WI38 (cell line): ENCODE measurements around the gene TEX51.

Experiments
- H3K4me3 ChIP-seq: 2 replicates; pipeline ENCODE4 v1.5.1; 2011; ENCODE audit warnings: low read depth, mild to moderate bottlenecking, control low read depth, low read length
- CTCF ChIP-seq: IDR thresholded peaks from 2 replicates; pipeline ENCODE4 v1.5.1; 2012; ENCODE audit warnings: low read depth, mild to moderate bottlenecking, control low read depth, low read length

The TEX51 gene

GRCh38 chr2:126882181-126882580 is 16.5 kb upstream of the TEX51 start:
- TF ChIP-seq CTCF = no peak

DNA sequence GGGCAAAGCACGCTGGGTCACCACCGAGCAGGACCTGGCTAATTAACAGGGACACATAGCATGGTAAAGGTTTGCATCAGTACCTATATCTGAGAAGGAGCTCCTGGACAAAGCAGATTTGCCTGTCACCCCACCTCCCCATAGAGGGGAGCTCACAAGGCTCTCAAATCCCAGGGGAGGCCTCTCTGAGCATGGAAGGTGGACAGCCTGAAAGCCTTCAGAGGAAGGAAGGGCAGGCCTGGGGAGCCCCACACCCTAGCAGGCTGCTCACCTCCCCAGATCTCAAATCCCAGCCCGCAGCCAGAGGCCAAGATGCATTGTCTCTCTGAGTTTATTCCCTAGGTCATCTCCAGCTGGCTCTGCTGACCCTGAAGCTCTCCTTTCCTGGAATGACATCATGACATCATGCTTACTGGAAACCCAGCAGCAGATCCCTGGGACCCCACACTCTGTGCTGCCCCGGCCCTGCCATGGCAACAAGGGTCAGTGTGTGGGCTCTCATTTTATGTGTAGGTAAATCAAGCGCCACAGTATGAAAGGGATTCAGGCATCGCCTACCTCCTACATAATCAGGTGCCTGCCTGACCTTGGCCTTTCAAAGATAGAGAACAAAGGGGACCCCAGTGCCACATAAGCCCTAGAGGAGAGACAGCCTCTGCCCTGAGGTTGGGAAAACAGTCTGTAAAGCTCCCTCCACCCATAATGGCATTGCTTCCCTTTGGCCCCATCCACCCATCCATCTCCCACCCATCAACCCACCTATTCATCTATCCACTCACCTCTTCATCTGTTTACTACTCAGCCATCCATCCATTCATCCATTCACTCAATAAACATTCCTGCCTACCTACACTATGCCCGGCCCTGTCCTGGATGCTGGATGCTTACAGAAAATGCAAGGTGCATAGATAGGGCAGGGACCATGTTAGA is 15.7 kb upstream of the TEX51 start:
- TF ChIP-seq CTCF = no peak
- no peak overlapping the region for H3K4me3 ChIP-seq

More at GRCh38 chr2:126882181-126882580, 16.5 kb upstream of the TEX51 start:
- H3K4me3 ChIP-seq = no peak overlapping the region

- no peak for TF ChIP-seq CTCF
- no peak overlapping the region for H3K4me3 ChIP-seq
Measured at GRCh38 chr2:126883666-126884040, 15.0 kb upstream of the TEX51 start.

DNA sequence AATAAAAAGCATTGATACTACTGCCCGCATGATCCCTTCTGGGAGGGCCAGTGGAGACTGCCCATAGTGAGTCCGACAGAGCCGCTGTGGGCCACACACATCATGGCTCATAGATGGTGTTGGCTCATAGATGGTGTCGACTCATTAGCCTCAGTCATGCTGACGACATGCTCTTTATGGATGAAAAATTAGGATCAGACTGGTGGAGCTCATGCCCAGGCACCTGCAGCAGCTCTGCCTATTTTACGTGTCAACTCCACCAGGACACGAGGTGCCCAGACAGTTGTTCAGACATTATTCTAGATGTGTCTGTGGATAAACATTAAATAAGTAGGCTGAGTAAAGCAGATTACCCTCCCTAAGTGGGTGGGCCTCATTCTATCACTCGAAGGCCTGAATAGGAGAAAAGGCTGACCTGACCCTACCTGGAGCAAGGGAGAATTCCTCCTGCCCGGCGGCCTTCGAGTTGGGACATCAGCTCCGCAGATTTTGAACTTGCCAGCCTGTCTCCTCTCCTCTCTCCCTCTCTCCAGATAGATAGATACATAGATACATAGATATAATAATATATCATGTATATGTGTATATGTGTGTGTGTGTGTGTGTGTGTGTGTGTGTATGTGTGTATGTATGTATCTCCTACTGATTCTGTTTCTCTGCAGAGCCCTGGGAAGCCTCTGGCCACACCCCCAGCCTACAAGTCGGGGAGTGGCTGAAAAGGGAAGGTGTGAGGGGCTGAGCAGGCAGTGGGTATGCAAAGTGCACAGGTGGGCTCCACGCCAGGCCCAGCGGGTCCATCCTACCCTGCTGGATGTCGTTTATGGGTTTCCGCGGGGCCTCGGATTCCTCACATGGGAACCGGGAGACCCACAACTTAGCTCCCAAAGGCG is 13.6 kb upstream of the TEX51 start:
- no peak for TF ChIP-seq CTCF
- H3K4me3 ChIP-seq = no peak overlapping the region

DNA sequence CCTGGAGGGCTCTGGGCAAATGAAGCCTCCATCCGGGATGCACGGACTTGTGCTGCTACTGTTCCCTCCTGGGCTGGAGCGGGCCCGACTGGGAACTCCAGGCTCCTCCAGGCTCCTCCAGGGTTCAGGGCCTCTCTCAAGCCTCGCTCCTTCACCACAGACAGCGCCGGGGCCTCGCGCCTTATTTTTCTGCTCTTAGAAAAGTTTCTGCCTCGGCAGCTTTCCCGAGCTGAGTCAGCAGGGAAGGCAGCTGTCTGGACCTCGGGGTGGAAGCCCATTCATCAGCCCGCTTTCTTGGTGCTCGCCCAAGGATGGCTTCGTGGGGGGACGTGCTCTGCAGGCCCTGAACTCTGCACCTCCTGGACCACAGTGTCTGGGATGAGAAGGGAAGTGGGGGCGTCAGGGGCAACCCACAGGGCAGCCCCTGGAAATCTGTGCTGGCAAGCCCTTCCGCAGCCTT is 12.9 kb upstream of the TEX51 start:
- no peak for TF ChIP-seq CTCF
- H3K4me3 ChIP-seq = peak overlapping the region; percentile 43

- peak overlapping the region; percentile 43 for H3K4me3 ChIP-seq
- peak; percentile 68 for TF ChIP-seq CTCF
Measured at GRCh38 chr2:126886211-126886915, 12.3 kb upstream of the TEX51 start.
